ENCODE data around the gene CELF4. TPM values are rescaled to one million over a fixed set of nuclear protein-coding genes. Genes with fewer than 3 reads are reported as not detected.

Gene CELF4
- total and polyA plus RNA-seq, 10 of the 15 experiments (the other 5 are each of a cell fraction or from before 2014, with no cell fraction given) = 0.03 to 0.32 TPM; not detected in 8

DNA sequence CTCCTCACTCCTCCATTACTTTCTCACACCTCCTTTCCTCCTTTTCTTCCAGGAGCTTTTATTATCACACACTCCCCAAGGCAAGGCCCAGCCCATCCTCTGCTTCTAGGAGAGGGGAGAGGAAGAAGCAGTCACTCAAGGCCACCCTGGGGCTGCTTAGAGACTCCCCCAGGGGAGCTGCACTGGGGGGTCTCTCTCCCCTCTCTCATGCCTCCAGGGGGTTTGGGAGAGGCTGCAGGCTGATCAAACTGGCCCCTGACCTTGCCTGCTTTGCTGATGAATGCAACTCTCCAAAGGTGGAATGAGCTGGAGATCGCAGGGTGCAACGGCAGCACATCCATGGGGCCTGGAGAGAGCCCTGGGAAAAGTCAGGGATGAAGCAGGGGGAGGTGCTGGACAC lies 216.9 kb downstream of the CELF4 start:
- intact Hi-C loops (cut with micrococcal nuclease; ENCODE audit: unreplicated experiment) = no loop called here
- BruUV-seq (replicated peaks) = no TSS peak
- no peaks in the 10 kb centered on the region for H3K36me3 ChIP-seq (ENCODE audit: control insufficient read depth in 2 of 2, insufficient read depth in 2 of 2, low read length in 1 of 2)
- no peak overlapping the region for H2AFZ ChIP-seq (ENCODE audit: control insufficient read depth, low read depth, low read length)
- ChIA-PET RAD21 (ENCODE audit: unreplicated experiment) (no interaction called here), SMC1A (ENCODE audit: uncharacterized antibody, unreplicated experiment) (no interaction called here), CTCF (no interaction called here), POLR2A (no interaction called here)
- peaks cover 2 to 5% of the 10 kb centered on the region in 2 experiments; a peak in 3 of 4 replicates for H3K27me3 ChIP-seq (replicated peaks in 1 of 2; ENCODE audit: control insufficient read depth in 2 of 2, insufficient read depth in 2 of 2, low read length in 1 of 2)
- H4K20me1 ChIP-seq (ENCODE audit: control insufficient read depth, insufficient read depth) = no peaks in the 10 kb centered on the region
- no peak for ATAC-seq
- H3K4me1 ChIP-seq (ENCODE audit: control insufficient read depth, insufficient read depth, low read length) = no peaks in the 10 kb centered on the region
- H3K79me2 ChIP-seq (ENCODE audit: control insufficient read depth, insufficient read depth, low read length) = no peaks in the 10 kb centered on the region
- H3K9ac ChIP-seq (ENCODE audit: control insufficient read depth, insufficient read depth, low read length) = no peak overlapping the region
- FAIRE-seq = no peak
- 0% methylated on average over 2 of the region's 2 CpGs for WGBS (ENCODE audit: insufficient coverage, insufficient replicate concordance, low lambda C conversion rate, missing lambda C conversion rate)
- H3K4me3 ChIP-seq = no peak overlapping the region
- in situ Hi-C loops (cut with MboI) = no loop called here
- H3K4me2 ChIP-seq (ENCODE audit: control insufficient read depth, insufficient read depth) = no peak overlapping the region
- no peak for DNase-seq (ENCODE audit: low read depth, low spot score)
- no peaks in the 10 kb centered on the region for H3K9me3 ChIP-seq (replicated peaks; ENCODE audit: control insufficient read depth, insufficient read depth, low read length)
- H3K27ac ChIP-seq (ENCODE audit: control insufficient read depth, insufficient read depth) = no peak overlapping the region
- TF ChIP-seq CHD4 (IDR thresholded peaks at IDR 0.05) = no peak
- no peak for TF ChIP-seq CBFB (IDR thresholded peaks at IDR 0.05; ENCODE audit: low read depth)
- TF ChIP-seq, protein P1, sequence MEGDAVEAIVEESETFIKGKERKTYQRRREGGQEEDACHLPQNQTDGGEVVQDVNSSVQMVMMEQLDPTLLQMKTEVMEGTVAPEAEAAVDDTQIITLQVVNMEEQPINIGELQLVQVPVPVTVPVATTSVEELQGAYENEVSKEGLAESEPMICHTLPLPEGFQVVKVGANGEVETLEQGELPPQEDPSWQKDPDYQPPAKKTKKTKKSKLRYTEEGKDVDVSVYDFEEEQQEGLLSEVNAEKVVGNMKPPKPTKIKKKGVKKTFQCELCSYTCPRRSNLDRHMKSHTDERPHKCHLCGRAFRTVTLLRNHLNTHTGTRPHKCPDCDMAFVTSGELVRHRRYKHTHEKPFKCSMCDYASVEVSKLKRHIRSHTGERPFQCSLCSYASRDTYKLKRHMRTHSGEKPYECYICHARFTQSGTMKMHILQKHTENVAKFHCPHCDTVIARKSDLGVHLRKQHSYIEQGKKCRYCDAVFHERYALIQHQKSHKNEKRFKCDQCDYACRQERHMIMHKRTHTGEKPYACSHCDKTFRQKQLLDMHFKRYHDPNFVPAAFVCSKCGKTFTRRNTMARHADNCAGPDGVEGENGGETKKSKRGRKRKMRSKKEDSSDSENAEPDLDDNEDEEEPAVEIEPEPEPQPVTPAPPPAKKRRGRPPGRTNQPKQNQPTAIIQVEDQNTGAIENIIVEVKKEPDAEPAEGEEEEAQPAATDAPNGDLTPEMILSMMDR (IDR thresholded peaks at IDR 0.05 in 2 of 3, conservative IDR thresholded peaks at IDR 0.05 in 1 of 3; ENCODE audit: control insufficient read depth in 2 of 3, extremely low read depth in 1 of 3, insufficient read depth in 1 of 3, low read depth in 3 of 3, low read length in 3 of 3) = no peak
- no peak for TF ChIP-seq EGR1 (IDR thresholded peaks at IDR 0.05; ENCODE audit: borderline replicate concordance in 1 of 2, low read depth in 2 of 2, low read length in 2 of 2)
- TF ChIP-seq, protein P2, sequence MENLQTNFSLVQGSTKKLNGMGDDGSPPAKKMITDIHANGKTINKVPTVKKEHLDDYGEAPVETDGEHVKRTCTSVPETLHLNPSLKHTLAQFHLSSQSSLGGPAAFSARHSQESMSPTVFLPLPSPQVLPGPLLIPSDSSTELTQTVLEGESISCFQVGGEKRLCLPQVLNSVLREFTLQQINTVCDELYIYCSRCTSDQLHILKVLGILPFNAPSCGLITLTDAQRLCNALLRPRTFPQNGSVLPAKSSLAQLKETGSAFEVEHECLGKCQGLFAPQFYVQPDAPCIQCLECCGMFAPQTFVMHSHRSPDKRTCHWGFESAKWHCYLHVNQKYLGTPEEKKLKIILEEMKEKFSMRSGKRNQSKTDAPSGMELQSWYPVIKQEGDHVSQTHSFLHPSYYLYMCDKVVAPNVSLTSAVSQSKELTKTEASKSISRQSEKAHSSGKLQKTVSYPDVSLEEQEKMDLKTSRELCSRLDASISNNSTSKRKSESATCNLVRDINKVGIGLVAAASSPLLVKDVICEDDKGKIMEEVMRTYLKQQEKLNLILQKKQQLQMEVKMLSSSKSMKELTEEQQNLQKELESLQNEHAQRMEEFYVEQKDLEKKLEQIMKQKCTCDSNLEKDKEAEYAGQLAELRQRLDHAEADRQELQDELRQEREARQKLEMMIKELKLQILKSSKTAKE (IDR thresholded peaks at IDR 0.05; ENCODE audit: low read depth, poor library complexity, severe bottlenecking) = no peak
- TF ChIP-seq SRF (IDR thresholded peaks at IDR 0.05; ENCODE audit: low read depth in 2 of 2, low read length in 2 of 2) = no peak
- no peak for TF ChIP-seq ZNF274 (IDR thresholded peaks at IDR 0.05; ENCODE audit: insufficient read depth, insufficient read length)
- TF ChIP-seq RB1 (IDR thresholded peaks at IDR 0.05; ENCODE audit: borderline replicate concordance) = no peak
- no peak for TF ChIP-seq SMAD1 (IDR thresholded peaks at IDR 0.05; ENCODE audit: low read depth, partially characterized antibody)
- TF ChIP-seq, protein P3, sequence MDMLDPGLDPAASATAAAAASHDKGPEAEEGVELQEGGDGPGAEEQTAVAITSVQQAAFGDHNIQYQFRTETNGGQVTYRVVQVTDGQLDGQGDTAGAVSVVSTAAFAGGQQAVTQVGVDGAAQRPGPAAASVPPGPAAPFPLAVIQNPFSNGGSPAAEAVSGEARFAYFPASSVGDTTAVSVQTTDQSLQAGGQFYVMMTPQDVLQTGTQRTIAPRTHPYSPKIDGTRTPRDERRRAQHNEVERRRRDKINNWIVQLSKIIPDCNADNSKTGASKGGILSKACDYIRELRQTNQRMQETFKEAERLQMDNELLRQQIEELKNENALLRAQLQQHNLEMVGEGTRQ (IDR thresholded peaks at IDR 0.05; ENCODE audit: borderline replicate concordance, low read depth, low read length) = no peak
- no peak for TF ChIP-seq MTA2 (IDR thresholded peaks at IDR 0.05; ENCODE audit: low read depth)
- no peak for TF ChIP-seq CREB1 (IDR thresholded peaks at IDR 0.05; ENCODE audit: low read depth)
- TF ChIP-seq KLF5 (IDR thresholded peaks at IDR 0.05; ENCODE audit: partially characterized antibody) = no peak
- no peak for TF ChIP-seq FOS (IDR thresholded peaks at IDR 0.05; ENCODE audit: borderline replicate concordance, extremely low read depth, insufficient read length)
- TF ChIP-seq, protein P4, sequence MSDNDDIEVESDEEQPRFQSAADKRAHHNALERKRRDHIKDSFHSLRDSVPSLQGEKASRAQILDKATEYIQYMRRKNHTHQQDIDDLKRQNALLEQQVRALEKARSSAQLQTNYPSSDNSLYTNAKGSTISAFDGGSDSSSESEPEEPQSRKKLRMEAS (IDR thresholded peaks at IDR 0.05; ENCODE audit: low read depth, low read length) = no peak
- no peak for TF ChIP-seq RCOR1 (conservative IDR thresholded peaks at IDR 0.05; ENCODE audit: low read depth, low read length)

All from GM12878 (cell line).